ENCODE results near the gene PNLDC1.

DNA sequence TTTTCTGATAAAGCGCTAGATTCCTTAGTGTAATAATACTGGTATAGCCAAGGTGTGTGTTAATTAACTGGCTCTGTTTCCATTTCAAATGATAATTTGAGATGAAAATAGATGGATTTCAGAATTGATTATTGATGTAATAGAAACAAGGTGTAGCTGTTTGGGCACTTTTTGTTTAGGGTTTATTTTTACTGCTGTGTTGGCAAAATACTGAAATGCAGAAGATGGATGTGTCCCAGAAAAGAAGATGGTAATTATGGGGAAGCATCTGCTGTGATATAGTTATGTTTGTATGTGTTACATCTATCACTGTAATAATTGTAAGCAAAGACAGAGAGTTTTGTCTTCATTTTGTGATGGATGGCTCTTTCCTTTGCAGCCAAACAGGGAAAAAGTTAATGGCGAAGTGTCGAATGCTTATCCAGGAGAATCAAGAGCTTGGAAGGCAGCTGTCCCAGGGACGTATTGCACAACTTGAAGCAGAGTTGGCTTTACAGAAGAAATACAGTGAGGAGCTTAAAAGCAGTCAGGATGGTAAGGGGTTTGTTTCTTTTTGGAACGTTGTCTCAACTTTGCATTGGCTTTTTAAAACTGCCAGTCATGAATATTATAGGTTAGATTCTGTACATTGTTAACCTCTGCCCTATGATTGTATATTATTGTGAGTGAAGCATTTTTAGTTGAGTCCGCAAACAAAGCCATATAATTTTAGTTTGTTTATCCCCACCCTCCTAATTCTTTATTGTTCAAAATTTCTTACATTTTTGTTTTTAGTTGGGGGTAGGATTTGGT, 46.8 kb upstream of the PNLDC1 start:
- TF ChIP-seq RBM39 (optimal IDR thresholded peaks at IDR 0.05; ENCODE audit: low read depth, low read length): no peak
- TF ChIP-seq CBX3 (IDR thresholded peaks at IDR 0.05; ENCODE audit: borderline replicate concordance in 1 of 2, low read length in 2 of 2): no peak
- no peak for TF ChIP-seq ETV6 (IDR thresholded peaks at IDR 0.05; ENCODE audit: borderline replicate concordance in 1 of 2, low read depth in 2 of 2, low read length in 1 of 2)
- no peak for TF ChIP-seq ETV6 (CRISPR knock-in tag; IDR thresholded peaks at IDR 0.05; ENCODE audit: borderline replicate concordance)
